HCEC 1CT (cell line): Measurements from ENCODE around the gene SIN3B.

Experiments
- DNase-seq: peaks from one replicate; pipeline ENCODE4 v3.0.0-alpha.2; 2017

Gene SIN3B

GRCh38 chr19:16889883-16890460 lies 60.8 kb downstream of the SIN3B start:
- DNase-seq, result no peak

DNA sequence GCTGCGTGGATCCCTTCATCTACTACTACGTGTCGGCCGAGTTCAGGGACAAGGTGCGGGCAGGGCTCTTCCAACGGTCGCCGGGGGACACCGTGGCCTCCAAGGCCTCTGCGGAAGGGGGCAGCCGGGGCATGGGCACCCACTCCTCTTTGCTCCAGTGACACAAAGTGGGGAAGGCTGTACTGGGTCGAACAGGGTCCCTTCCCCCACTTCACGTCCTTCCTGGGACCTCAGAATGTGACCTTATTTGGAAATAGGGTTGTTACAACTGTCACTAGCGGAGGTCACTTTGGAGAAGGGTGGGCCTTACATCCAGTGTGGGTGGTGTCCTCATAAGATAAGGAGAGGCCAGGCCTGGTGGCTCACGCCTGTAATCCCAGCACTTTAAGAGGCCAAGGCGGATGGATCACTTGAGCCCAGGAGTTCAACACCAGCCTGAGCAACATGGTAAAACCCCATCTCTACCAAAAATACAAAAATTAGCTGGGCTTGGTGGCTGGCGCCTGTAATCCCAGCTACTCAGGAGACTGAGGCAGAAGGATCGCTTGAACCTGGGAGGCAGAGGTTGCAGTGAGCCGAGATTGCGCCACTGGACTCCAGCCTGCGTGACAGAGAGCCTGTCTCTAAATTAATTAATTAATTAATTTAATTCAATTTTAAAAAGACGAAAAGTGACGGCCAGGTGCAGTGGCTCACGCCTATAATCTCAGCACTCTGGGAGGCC lies 61.4 kb downstream of the SIN3B start:
- DNase-seq, result no peak

DNA sequence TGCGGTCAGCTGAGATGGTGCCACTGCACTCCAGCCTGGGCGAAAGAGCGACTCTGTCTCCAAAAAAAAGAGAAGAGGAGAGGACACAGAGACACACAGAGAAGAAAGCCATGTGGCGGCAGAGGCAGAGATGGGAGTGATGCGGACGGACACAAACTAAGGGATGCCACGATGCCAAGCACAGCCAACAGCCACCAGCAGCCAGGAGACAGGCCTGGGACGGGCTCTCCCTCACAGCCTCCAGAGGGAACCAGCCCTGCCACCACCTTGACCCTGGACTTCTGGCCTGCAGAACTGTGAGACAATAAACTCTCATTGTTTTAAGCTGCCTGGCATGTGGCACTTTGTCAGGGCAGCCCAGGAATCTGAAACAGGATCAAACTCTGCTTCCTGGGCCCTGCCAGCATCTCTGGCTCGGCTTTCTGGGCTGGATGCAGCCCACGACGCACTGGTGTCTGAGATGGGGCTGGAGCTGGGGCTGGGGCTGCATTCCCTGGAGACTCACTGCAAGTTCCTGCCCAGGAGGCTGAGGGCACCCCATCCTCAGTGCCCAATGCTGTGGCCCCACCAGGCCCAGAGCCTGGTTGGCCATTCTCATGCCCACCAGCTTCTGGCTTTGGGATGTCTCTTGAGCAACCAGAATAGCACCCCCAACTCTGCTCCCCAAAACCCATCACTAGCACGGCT lies 62.6 kb downstream of the SIN3B start:
- DNase-seq, result no peak

DNA sequence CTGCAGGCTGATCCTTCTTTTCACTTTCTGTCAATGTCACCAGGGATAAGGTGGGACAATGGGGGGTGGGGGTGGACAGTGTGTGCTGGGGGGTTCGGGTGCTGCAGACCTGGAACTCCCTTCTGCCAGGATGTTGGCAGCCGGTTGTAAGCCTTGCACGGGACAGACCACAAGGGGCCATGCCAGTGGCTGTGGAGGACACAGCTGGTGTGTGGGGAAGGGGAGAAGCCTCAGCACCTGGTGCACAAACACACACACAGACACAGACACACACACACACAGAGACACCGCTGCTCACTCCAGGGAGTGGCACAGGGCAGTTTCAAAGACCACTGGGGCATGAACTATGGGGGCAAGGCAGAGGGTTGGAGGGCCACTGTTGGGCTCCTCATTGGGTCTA lies 63.2 kb downstream of the SIN3B start:
- no peak for DNase-seq

- DNase-seq, result no peak
These were observed 63.9 kb downstream of the SIN3B start for GRCh38 chr19:16892868-16893685.

GRCh38 chr19:16893686-16893989 lies 64.4 kb downstream of the SIN3B start:
- DNase-seq, result no peak

DNA sequence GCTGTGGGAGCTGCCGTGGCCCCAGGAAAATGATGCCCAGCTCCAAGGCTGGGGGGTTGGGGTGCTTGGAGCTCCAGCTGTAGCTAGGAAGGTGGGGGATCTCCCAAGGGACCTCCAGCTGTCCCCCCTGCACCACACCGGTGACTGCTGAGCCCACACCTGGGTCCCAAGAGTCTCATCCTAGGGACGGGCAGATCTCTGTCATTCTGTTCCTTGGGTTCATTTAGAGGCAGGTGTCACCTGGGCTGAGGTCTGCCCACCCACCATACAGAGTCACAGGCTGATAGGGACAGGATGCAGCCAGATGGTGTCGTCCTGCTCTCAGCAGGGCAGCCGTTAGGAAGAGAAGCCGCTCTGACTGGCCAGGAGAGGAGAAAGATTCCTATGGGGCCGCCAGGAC lies 64.9 kb downstream of the SIN3B start:
- DNase-seq, result no peak

GRCh38 chr19:16895467-16896145 lies 66.4 kb downstream of the SIN3B start:
- DNase-seq, result no peak

DNA sequence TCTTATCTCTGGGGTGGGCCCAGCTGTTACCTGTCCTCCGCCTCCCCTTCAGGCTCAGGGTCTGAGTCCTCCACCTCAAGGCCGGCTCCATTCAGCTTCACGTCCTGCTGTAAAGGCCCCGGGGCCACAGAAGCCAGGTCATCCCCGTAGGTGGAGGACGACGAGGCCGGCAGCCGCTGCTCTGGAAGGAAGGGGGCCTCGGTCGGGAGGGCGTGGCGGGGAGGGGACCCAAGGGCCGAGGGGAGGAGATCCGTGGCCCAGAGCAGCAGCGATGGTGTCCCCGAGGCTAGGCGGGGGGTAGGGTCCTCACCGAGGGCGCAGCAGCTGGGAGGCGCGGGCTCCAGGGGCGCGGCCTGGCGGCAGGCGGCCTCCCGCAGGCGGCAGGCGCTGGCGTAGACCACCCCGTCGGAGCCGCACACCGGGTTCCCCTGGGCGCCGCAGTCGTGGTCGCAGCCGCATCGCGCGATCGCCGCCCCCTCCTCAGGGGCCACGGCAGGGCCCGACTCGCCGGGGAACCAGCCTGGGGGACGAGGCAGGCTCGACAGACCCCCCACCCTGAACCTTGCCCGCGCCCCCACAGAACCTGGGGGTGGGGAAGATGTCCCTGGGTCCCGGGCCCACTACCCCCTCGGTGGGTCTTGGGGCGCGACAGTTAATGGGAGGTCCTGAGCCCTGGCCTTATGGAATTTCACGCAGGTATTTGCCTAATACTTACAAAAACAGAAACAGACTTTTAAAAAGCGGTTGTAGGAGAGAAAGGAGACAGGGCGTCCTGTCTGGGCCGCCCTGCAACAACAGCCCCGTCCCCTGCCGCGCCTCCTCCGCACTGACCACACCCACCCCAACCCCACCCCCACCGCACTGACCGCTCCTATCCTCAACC lies 67.2 kb downstream of the SIN3B start:
- no peak for DNase-seq

GRCh38 chr19:16897029-16897855 lies 68.0 kb downstream of the SIN3B start:
- DNase-seq, result peak; percentile 21

DNA sequence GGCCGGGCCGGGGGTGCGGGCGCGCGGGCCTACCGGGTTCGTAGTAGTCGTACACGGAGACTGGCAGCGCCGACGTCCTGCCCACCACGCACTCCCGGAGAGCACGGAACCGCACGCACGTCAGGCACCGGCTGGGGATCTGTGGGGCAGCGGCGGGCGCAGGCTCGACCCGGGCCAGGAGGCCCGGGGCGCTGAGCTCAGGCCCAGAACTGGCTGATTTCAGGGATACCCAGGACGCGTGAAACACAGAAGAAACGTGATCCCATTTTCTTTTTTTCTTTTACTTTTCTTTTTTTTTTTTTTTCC lies 68.6 kb downstream of the SIN3B start:
- DNase-seq, result no peak

GRCh38 chr19:16898361-16899015 lies 69.3 kb downstream of the SIN3B start:
- DNase-seq, result no peak

DNA sequence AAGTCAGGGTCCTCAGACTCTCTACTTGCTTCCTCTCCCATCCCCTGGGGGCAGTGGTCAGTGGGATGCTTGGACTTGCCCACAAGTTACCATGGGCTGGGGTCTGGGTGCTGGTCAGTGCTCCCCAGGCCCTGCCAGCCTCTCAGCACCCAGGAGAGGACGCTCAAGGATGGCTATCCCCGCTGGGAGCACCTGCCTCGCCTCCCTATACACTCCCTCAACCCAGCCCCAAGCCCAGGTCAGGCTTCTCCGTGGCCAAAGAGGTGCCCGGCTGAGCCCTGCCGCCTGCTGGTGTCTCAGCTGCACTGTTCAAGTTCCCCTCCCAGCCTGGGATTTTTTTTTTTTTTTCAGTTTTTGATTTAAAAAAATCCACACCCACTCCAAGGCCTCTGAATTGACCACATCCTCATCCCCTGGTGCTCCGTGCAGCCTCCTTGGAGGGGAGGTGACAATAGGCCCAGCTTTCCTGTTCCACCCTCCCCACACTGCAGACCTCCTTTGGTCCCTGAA lies 70.4 kb downstream of the SIN3B start:
- no peak for DNase-seq

DNA sequence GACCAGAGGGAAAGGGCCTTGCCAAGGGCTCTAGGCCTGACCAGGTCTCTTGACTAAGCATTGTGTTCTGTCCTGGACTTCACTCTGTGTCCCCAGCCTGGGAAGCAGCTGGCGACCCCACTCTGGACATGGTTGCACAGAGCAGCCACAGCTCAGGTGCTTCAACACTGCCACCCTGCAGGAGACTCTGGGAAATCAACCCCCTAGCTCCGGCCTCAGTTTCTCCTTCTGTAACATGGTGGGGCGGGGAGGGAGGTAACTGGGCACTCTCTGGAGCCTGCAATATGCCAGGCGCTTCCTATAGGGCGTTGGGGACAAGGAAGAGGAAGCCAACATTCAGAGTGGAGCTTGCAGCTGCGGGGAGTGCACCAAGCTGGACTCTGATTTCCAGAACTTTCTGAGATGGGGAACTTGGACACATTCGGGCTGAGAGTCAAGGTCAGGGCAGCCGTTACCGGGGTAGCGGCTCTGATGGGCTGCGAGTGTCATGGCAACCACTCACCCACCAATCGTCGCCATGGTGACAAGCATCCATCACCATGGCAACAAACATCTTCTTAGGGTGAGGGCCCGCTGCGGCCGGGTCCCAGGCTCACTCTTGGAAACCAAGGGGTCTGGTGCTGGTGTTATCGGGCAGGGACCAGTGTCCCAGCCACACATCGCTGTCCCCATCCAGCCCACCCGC lies 72.4 kb downstream of the SIN3B start:
- DNase-seq, result no peak

DNA sequence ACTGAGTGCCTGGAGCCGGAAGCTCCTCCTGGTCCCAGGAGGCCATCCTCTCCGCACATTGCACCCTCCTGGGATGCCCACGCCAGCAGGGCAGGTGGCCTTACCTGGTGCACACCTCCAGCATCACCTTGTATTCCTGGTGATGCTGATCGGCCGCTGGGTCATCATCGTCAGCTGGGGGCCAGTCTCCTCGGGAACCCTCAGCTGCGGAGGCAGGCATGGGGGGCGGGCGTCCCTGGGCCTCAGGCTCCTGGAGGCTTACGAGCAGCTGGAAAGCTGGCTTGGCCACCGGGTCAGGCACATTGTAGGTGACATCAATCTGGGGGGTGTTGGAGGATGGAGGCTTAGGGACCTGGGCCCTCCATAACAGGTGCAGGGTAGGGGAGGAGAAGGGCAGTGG lies 73.3 kb downstream of the SIN3B start:
- DNase-seq, result no peak

DNA sequence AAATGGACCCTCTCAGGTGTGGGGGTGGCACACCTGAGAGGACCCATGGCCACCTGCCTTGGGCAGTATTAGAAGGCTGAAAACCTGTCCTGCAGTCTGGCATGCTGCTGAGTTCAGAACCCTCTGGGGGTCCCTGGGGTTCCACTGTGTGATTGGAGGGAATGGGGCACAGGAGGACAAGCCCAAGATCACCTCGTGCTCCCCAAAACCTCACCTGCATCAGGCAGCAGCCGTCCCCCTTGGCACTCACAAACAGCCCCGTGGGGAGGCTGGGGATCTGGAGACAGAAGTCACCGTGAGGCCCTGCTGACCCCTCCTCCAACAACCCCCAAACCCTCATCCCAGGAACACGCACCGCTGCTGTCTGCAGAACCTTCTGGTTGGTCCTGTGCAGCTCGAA lies 74.1 kb downstream of the SIN3B start:
- DNase-seq, result no peak

DNA sequence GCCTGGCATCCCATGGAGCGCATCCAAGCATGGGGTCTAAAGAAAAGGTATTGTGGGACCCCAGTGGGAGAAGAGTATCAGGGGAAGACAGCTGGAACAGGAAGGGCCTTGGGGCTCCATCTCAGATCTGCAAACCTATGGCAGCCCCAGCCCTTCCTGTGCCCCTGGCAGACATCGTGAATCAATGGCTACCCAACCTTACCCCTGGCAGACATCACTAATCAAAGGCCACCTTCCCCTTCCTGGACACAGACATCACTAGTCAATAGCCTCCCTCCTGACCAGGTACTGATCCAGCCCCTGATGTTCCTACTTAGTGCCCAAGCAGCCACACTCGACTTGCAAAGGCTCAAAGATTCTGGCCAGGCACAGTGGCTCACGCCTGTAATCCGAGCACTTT lies 75.4 kb downstream of the SIN3B start:
- DNase-seq, result no peak

DNA sequence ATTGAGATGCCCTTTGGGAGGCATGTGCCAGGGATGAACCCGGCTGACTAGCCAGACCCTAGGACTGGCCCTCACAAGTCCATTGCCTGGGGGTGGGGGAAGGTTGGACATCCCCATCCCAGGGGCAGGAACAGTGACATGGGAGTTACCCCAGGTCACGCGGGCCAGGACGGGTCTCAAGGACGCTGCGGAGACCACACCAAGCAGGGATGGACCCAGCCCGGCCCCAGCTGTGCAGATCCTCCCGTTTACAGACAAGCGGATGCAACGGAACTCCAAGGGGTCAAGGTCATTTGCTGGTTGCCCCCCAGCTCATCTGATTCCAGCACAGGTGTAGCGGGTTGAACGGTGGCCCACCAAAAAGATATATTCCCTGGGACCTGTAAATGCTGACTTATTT lies 79.6 kb downstream of the SIN3B start:
- DNase-seq, result no peak

DNA sequence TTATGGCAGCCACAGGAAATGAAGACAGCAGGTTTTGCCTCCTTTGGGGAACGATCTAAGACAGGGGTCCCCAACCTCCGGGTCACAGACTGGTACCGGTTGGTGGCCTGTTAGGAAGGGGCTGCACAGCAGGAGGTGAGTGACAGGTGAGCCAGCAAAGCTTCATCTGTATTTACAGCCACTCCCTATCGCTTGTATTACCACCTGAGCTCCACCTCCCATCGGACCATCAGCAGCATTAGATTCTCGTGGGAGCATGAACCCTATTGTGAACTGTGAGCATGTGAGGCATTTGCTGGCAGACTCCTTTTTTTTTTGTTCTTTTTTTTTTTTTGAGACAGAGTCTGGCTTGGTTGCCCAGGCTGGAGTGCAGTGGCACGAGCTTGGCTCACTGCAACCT lies 81.8 kb downstream of the SIN3B start:
- no peak for DNase-seq

- no peak for DNase-seq
These were observed 83.6 kb downstream of the SIN3B start for GRCh38 chr19:16912780-16913179.
